GM21825 (cell line): ENCODE data around the gene DDIT4L.
"Not testable (repeated sequence)": the region's sequence is repeated elsewhere in the genome, so short reads cannot be mapped to it uniquely, and the experiment has no call there.

Experiments used
- ATAC-seq: cut with Tn5 transposase; IDR thresholded peaks from one replicate; pipeline ENCODE4 v1.9.1; 2021; ENCODE audit warnings: mild to moderate bottlenecking, moderate library complexity; ENCODE audit not compliant: unreplicated experiment

Gene DDIT4L

GRCh38 chr4:100189820-100190642 lies at the start of gene DDIT4L:
Gene DDIT4L (minus strand): TSS chr4:100190468. CDS start chr4:100189983, 485 bp downstream.
- ATAC-seq, result no peak

GRCh38 chr4:100240008-100240407 lies 49.7 kb upstream of the DDIT4L start:
- ATAC-seq, result no peak

GRCh38 chr4:100224721-100225120 lies 34.5 kb upstream of the DDIT4L start:
- ATAC-seq, result no peak

- no peak for ATAC-seq
Measured at GRCh38 chr4:100224160-100224559, 33.9 kb upstream of the DDIT4L start.

- ATAC-seq, result peak; percentile 94
Measured at GRCh38 chr4:100208964-100209363, 18.7 kb upstream of the DDIT4L start.

GRCh38 chr4:100208459-100208858 lies 18.2 kb upstream of the DDIT4L start:
- peak; percentile 7 for ATAC-seq

GRCh38 chr4:100206850-100207249 lies 16.6 kb upstream of the DDIT4L start:
- ATAC-seq, result no peak

GRCh38 chr4:100198061-100198460 lies 7.8 kb upstream of the DDIT4L start:
- ATAC-seq, result no peak

GRCh38 chr4:100196388-100197071 lies 6.3 kb upstream of the DDIT4L start:
- not testable (repeated sequence) for ATAC-seq

GRCh38 chr4:100190643-100191600 lies 654 bp upstream of the DDIT4L start:
- ATAC-seq, result no peak

GRCh38 chr4:100188829-100189228 lies 1.4 kb downstream of the DDIT4L start:
- no peak for ATAC-seq

- ATAC-seq, result no peak
Measured at GRCh38 chr4:100187781-100188180, 2.5 kb downstream of the DDIT4L start.

- ATAC-seq, result no peak
Measured at GRCh38 chr4:100184787-100185186, 5.5 kb downstream of the DDIT4L start.

- no peak for ATAC-seq
Measured at GRCh38 chr4:100177855-100178254, 12.4 kb downstream of the DDIT4L start.

GRCh38 chr4:100177126-100177525 lies 13.1 kb downstream of the DDIT4L start:
- no peak for ATAC-seq

- no peak for ATAC-seq
Measured at GRCh38 chr4:100175858-100176257, 14.4 kb downstream of the DDIT4L start.

- no peak for ATAC-seq
Measured at GRCh38 chr4:100174985-100175383, 15.3 kb downstream of the DDIT4L start.

- ATAC-seq, result no peak
Measured at GRCh38 chr4:100170986-100171385, 19.3 kb downstream of the DDIT4L start.

- no peak for ATAC-seq
Measured at GRCh38 chr4:100169491-100170485, 20.5 kb downstream of the DDIT4L start.

GRCh38 chr4:100168521-100168920 lies 21.7 kb downstream of the DDIT4L start:
- ATAC-seq, result no peak
